ENCODE measurements around the gene MYPOP. TPM values are rescaled to one million over a fixed set of nuclear protein-coding genes. Genes with fewer than 3 reads are reported as not detected.

The MYPOP gene
- total and polyA plus RNA-seq, 3 donors from 2014 or later = 9.4 to 11.1 (median 9.5) TPM

- intact Hi-C loops (cut with DNase I; ENCODE audit: low total_unique reads) = loop anchor here (10.0 kb wide), 1 partner anchor 115 kb away; no protein-coding TSS in a partner anchor
- DNase-seq = no peak
- Histone ChIP-seq H3K4me1 (peaks cover 13% of the 10 kb centered on the region), H3K27me3 (no peaks in the 10 kb centered on the region), H3K9me3 (no peaks in the 10 kb centered on the region), H3K4me3 (no peak overlapping the region), H3K36me3 (ENCODE audit: low read depth, missing control alignments) (no peaks in the 10 kb centered on the region), H3K27ac (no peak overlapping the region)
- WGBS, 2 donors = 74 to 78% methylated on average over 6 of the region's 6 CpGs
- no peak for TF ChIP-seq POLR2A (IDR thresholded peaks at IDR 0.05)
- no peak for TF ChIP-seq CTCF (IDR thresholded peaks at IDR 0.05)
Observed at GRCh38 chr19:45889210-45889885, 13.1 kb downstream of the MYPOP start.

GRCh38 chr19:45887200-45887710 lies 15.2 kb downstream of the MYPOP start:
- intact Hi-C loops (cut with DNase I; ENCODE audit: low total_unique reads) = loop anchor here (10.0 kb wide), 1 partner anchor 112 kb away; no protein-coding TSS in a partner anchor
- Histone ChIP-seq H3K27ac (peak overlapping the region; percentile 86 to 87), H3K27me3 (no peaks in the 10 kb centered on the region), H3K4me1 (peaks cover 34% of the 10 kb centered on the region), H3K9me3 (no peaks in the 10 kb centered on the region), H3K36me3 (ENCODE audit: low read depth, missing control alignments) (no peaks in the 10 kb centered on the region), H3K4me3 (peak overlapping the region; percentile 75 to 84)
- DNase-seq = no peak
- WGBS, 2 donors = 31 to 37% methylated on average over 8 to 10 of the region's 10 CpGs
- no peak for TF ChIP-seq CTCF (IDR thresholded peaks at IDR 0.05)
- TF ChIP-seq POLR2A (IDR thresholded peaks at IDR 0.05) = no peak

GRCh38 chr19:45886427-45887199 lies 15.8 kb downstream of the MYPOP start:
- Histone ChIP-seq H3K27ac (peak overlapping the region; percentile 86 to 87), H3K9me3 (no peaks in the 10 kb centered on the region), H3K27me3 (no peaks in the 10 kb centered on the region), H3K4me3 (peak overlapping the region; percentile 75 to 84), H3K4me1 (peaks cover 35% of the 10 kb centered on the region), H3K36me3 (ENCODE audit: low read depth, missing control alignments) (no peaks in the 10 kb centered on the region)
- TF ChIP-seq CTCF (IDR thresholded peaks at IDR 0.05) (no peak), POLR2A (IDR thresholded peaks at IDR 0.05) (no peak)
- peak; percentile 93 for DNase-seq
- WGBS, 2 donors = 0 to 1% methylated on average over 27 to 32 of the region's 32 CpGs
- intact Hi-C loops (cut with DNase I; ENCODE audit: low total_unique reads) = loop anchor here (10.0 kb wide), 1 partner anchor 112 kb away; no protein-coding TSS in a partner anchor

GRCh38 chr19:45885556-45886426 lies 16.6 kb downstream of the MYPOP start, which contains the start of gene IRF2BP1:
Gene IRF2BP1 (minus strand): TSS chr19:45886141. CDS start chr19:45885774, 367 bp downstream.
- no peaks in the 10 kb centered on the region for H3K27me3 ChIP-seq
- no peaks in the 10 kb centered on the region for H3K36me3 ChIP-seq (ENCODE audit: low read depth, missing control alignments)
- H3K4me1 ChIP-seq = peaks cover 35% of the 10 kb centered on the region
- intact Hi-C loops (cut with DNase I; ENCODE audit: low total_unique reads) = loop anchor here (10.0 kb wide), 1 partner anchor 111 kb away; no protein-coding TSS in a partner anchor
- WGBS, 2 donors = 0% methylated on average over 52 of the region's 107 CpGs; no CpG with 5 or more reads in 1 of the 2 donors
- H3K4me3 ChIP-seq = peak within 1 kb of the TSS; percentile 75 to 84
- DNase-seq = peak; percentile 96
- H3K9me3 ChIP-seq = no peaks in the 10 kb centered on the region
- peak within 1 kb of the TSS; percentile 86 to 87 for H3K27ac ChIP-seq
- no peak for TF ChIP-seq POLR2A (IDR thresholded peaks at IDR 0.05)
- peak in 2 of 3 experiments; percentile 1 to 38 for TF ChIP-seq CTCF (IDR thresholded peaks at IDR 0.05)

Measured in testis (tissue), 3 donors.